A673 (cell line): ENCODE results near the gene ARHGEF19. TPM values are rescaled to one million over a fixed set of nuclear protein-coding genes. Genes with fewer than 3 reads are reported as not detected.

Source experiments
- BruUV-seq: library from RNA; stranded (reverse); fragments of 400-500 nt; replicated peaks from 2 replicates; lab custom pipeline; 2021; lab: Mats Ljungman, UMichigan
- CTCF ChIA-PET: fragments of 300-600 bp; sonication (Branson Sonifier 250); formaldehyde crosslinking; loops from one replicate; lab custom pipeline; 2022; ENCODE audit warnings: antibody characterized with exemption; lab: Charles Lee
- POLR2A ChIA-PET: fragments of 300-600 bp; sonication (Branson Sonifier 250); formaldehyde crosslinking; loops from one replicate; lab custom pipeline; 2022; ENCODE audit warnings: antibody characterized with exemption; ENCODE audit not compliant: low non-redundant PET; lab: Charles Lee
- DNase-seq: peaks from one replicate; pipeline ENCODE4 v3.0.0-alpha.2; 2015; ENCODE audit warnings: low spot score
- H3K27ac ChIP-seq: fragments of 200-600 bp; sonication (generic); 2 replicates; pipeline ENCODE4 v1.5.1; 2016; ENCODE audit warnings: mixed run types, low read depth, mild to moderate bottlenecking, mixed read lengths, antibody characterized with exemption, low read length; ENCODE audit not compliant: poor library complexity, severe bottlenecking
- H3K27me3 ChIP-seq: fragments of 200-600 bp; sonication (generic); replicated peaks from 2 replicates; pipeline ENCODE4 v1.6.1; 2017; ENCODE audit warnings: mixed run types, low read depth, mild to moderate bottlenecking, mixed read lengths, antibody characterized with exemption, low read length; ENCODE audit not compliant: insufficient read depth, poor library complexity
- H3K36me3 ChIP-seq: fragments of 200-600 bp; sonication (generic); 2 replicates; pipeline ENCODE4 v1.6.1; 2016; ENCODE audit warnings: mixed run types, mild to moderate bottlenecking, mixed read lengths, antibody characterized with exemption, low read length; ENCODE audit not compliant: insufficient read depth, poor library complexity, severe bottlenecking
- H3K4me1 ChIP-seq: fragments of 200-600 bp; sonication (generic); 2 replicates; pipeline ENCODE4 v1.6.1; 2017; ENCODE audit warnings: mixed run types, mild to moderate bottlenecking, mixed read lengths, antibody characterized with exemption, low read length; ENCODE audit not compliant: insufficient read depth, poor library complexity, severe bottlenecking
- H3K4me3 ChIP-seq: fragments of 200-600 bp; sonication (generic); 2 replicates; pipeline ENCODE4 v1.5.1; 2016; ENCODE audit warnings: low read depth, mixed run types, mild to moderate bottlenecking, mixed read lengths, low read length; ENCODE audit not compliant: poor library complexity, severe bottlenecking
- H3K9me3 ChIP-seq: fragments of 200-600 bp; sonication (generic); 2 replicates; pipeline ENCODE4 v1.6.1; 2016; ENCODE audit warnings: mixed run types, low read depth, mild to moderate bottlenecking, mixed read lengths, antibody characterized with exemption, low read length; ENCODE audit not compliant: poor library complexity, severe bottlenecking
- EZH2 ChIP-seq: fragments of 200-600 bp; sonication (generic); IDR thresholded peaks from 2 replicates; pipeline ENCODE4 v1.6.1; 2017; ENCODE audit warnings: borderline replicate concordance, low read depth, mild to moderate bottlenecking, mixed read lengths, antibody characterized with exemption, low read length; ENCODE audit not compliant: poor library complexity, severe bottlenecking
- intact Hi-C: fragments of 100-400 bp; cut with micrococcal nuclease; formaldehyde crosslinking; loops from one replicate; pipeline ENCODE4 v1.10.0; 2022; ENCODE audit not compliant: unreplicated experiment
- total RNA-seq: library from RNA; stranded (reverse); gene quantifications from 2 replicates; pipeline ENCODE4 v1.2.3, GENCODE V29; 2021
- TF ChIP-seq, protein P1 (sequence below): fragments of 300-800, 200-600 bp; sonication (generic); conservative IDR thresholded peaks from 2 replicates; pipeline ENCODE4 v1.5.1; 2017; ENCODE audit warnings: low read depth, mild to moderate bottlenecking, antibody characterized with exemption, low read length, moderate library complexity, mixed read lengths

The ARHGEF19 gene
- total RNA-seq, 1 experiment from 2014 or later = 5.2 TPM

- H3K27ac ChIP-seq = no peak overlapping the region
- H3K4me3 ChIP-seq = no peak overlapping the region
- no peaks in the 10 kb centered on the region for H3K27me3 ChIP-seq
- CTCF ChIA-PET = no interaction called here
- H3K9me3 ChIP-seq = no peaks in the 10 kb centered on the region
- POLR2A ChIA-PET = no interaction called here
- TF ChIP-seq EZH2 = no peak
- TF ChIP-seq, protein P1, sequence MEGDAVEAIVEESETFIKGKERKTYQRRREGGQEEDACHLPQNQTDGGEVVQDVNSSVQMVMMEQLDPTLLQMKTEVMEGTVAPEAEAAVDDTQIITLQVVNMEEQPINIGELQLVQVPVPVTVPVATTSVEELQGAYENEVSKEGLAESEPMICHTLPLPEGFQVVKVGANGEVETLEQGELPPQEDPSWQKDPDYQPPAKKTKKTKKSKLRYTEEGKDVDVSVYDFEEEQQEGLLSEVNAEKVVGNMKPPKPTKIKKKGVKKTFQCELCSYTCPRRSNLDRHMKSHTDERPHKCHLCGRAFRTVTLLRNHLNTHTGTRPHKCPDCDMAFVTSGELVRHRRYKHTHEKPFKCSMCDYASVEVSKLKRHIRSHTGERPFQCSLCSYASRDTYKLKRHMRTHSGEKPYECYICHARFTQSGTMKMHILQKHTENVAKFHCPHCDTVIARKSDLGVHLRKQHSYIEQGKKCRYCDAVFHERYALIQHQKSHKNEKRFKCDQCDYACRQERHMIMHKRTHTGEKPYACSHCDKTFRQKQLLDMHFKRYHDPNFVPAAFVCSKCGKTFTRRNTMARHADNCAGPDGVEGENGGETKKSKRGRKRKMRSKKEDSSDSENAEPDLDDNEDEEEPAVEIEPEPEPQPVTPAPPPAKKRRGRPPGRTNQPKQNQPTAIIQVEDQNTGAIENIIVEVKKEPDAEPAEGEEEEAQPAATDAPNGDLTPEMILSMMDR = peak; percentile 56
- BruUV-seq = no TSS peak
- intact Hi-C loops = loop anchor here (10.0 kb wide), 1 partner anchor 160 kb away; the partner anchor contains the start of gene SZRD1
- peak; percentile 44 for DNase-seq
- H3K4me1 ChIP-seq = peaks cover 9% of the 10 kb centered on the region
- H3K36me3 ChIP-seq = no peaks in the 10 kb centered on the region
These were observed 7.7 kb downstream of the ARHGEF19 start for GRCh38 chr1:16204634-16205333.

DNA sequence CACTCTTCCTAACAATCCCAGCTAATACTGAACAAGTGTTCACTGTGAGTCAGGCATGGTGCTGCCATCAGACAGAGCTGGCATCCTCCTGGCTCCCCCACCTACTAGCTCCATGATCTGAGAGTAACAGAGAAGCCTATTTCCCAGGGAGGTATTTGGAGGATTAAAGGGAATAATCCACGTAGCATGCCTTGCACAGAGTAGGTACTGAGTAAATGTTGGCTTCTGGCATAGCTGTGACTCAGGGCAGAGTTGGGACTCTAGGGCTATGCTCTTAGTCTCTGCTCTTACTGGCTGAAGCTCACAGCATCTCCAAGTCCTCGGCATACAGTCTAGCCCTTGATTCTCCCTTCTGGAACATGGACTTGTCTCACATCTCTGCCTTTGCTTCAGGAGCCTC is 8.2 kb downstream of the ARHGEF19 start:
- DNase-seq = no peak
- TF ChIP-seq, protein P1 = no peak
- TF ChIP-seq EZH2 = no peak
- Histone ChIP-seq H3K4me1 (peaks cover 9% of the 10 kb centered on the region), H3K36me3 (no peaks in the 10 kb centered on the region), H3K4me3 (no peak overlapping the region), H3K27ac (no peak overlapping the region), H3K27me3 (no peaks in the 10 kb centered on the region), H3K9me3 (no peaks in the 10 kb centered on the region)
- ChIA-PET POLR2A (no interaction called here), CTCF (no interaction called here)
- BruUV-seq = no TSS peak
- intact Hi-C loops = loop anchor here (10.0 kb wide), 1 partner anchor 161 kb away; the partner anchor contains the start of gene SZRD1

- ChIA-PET CTCF (no interaction called here), POLR2A (no interaction called here)
- Histone ChIP-seq H3K27ac (no peak overlapping the region), H3K4me1 (peaks cover 9% of the 10 kb centered on the region), H3K9me3 (no peaks in the 10 kb centered on the region), H3K27me3 (no peaks in the 10 kb centered on the region), H3K4me3 (no peak overlapping the region), H3K36me3 (no peaks in the 10 kb centered on the region)
- TF ChIP-seq, protein P1 = no peak
- no peak for TF ChIP-seq EZH2
- BruUV-seq = TSS peak; percentile 19
- intact Hi-C loops = loop anchor here (10.0 kb wide), 1 partner anchor 161 kb away; the partner anchor contains the start of gene SZRD1
- DNase-seq = no peak
These were observed 8.9 kb downstream of the ARHGEF19 start for GRCh38 chr1:16203550-16203949.
